Activated T-helper 1 cell treated with anti-CD3 and anti-CD28 coated beads, Interleukin-2, amount 50 U/mL, for 16 hours (primary cell): Measurements from ENCODE around the gene EIF3K.

Source experiments
- DNase-seq, 2 donors: peaks; one replicate each; pipeline ENCODE4 v3.0.0-alpha.2; 2020; ENCODE audit warnings: low read depth in 1 of 2, low spot score in 1 of 2

The EIF3K gene

GRCh38 chr19:38648769-38649304 is 29.8 kb downstream of the EIF3K start:
- DNase-seq: no peak

- no peak for DNase-seq
Measured at GRCh38 chr19:38649305-38650171, 30.6 kb downstream of the EIF3K start.

GRCh38 chr19:38650172-38650775 is 31.3 kb downstream of the EIF3K start:
- DNase-seq: no peak

- no peak for DNase-seq
Measured at GRCh38 chr19:38650911-38651584, 32.1 kb downstream of the EIF3K start.

- no peak for DNase-seq
Measured at GRCh38 chr19:38653028-38653571, 34.1 kb downstream of the EIF3K start.

- no peak for DNase-seq
Measured at GRCh38 chr19:38654628-38655055, 35.7 kb downstream of the EIF3K start.

GRCh38 chr19:38655148-38655824 is 36.3 kb downstream of the EIF3K start:
- DNase-seq: no peak

GRCh38 chr19:38656171-38656981 is 37.4 kb downstream of the EIF3K start:
- DNase-seq: peak in 1 of 2 donors; percentile 12

- no peak for DNase-seq
Measured at GRCh38 chr19:38657633-38658222, 38.7 kb downstream of the EIF3K start.

GRCh38 chr19:38658462-38659306 is 39.7 kb downstream of the EIF3K start:
- no peak for DNase-seq

GRCh38 chr19:38660724-38661123 is 41.7 kb downstream of the EIF3K start:
- DNase-seq: no peak

GRCh38 chr19:38661136-38661535 is 42.1 kb downstream of the EIF3K start:
- DNase-seq: no peak

- no peak for DNase-seq
Measured at GRCh38 chr19:38661996-38662395, 43.0 kb downstream of the EIF3K start.

- DNase-seq: no peak
Measured at GRCh38 chr19:38662537-38663155, 43.7 kb downstream of the EIF3K start.

- DNase-seq: no peak
Measured at GRCh38 chr19:38663156-38663651, 44.2 kb downstream of the EIF3K start.

GRCh38 chr19:38663957-38664502 is 45.0 kb downstream of the EIF3K start:
- DNase-seq: no peak

- no peak for DNase-seq
Measured at GRCh38 chr19:38664503-38665211, 45.7 kb downstream of the EIF3K start.
